HG03521 (cell line): Measurements from ENCODE around the gene ADGRF4.

Experiments
- ATAC-seq: cut with Tn5 transposase; IDR thresholded peaks from one replicate; pipeline ENCODE4 v1.9.1; 2021; ENCODE audit warnings: mild to moderate bottlenecking, moderate library complexity; ENCODE audit not compliant: unreplicated experiment

ADGRF4 gene

GRCh38 chr6:47680724-47681123 lies 17.7 kb upstream of the ADGRF4 start:
- no peak for ATAC-seq

- ATAC-seq: no peak
Observed at GRCh38 chr6:47681201-47681990, 17.0 kb upstream of the ADGRF4 start.

- ATAC-seq: no peak
Observed at GRCh38 chr6:47686411-47686810, 12.0 kb upstream of the ADGRF4 start.

- no peak for ATAC-seq
Observed at GRCh38 chr6:47687432-47687831, 10.9 kb upstream of the ADGRF4 start.

GRCh38 chr6:47690214-47690613 lies 8.2 kb upstream of the ADGRF4 start:
- ATAC-seq: no peak

- no peak for ATAC-seq
Observed at GRCh38 chr6:47690791-47691190, 7.6 kb upstream of the ADGRF4 start.

- no peak for ATAC-seq
Observed at GRCh38 chr6:47697925-47698324, 455 bp upstream of the ADGRF4 start.

- ATAC-seq: no peak
Observed at GRCh38 chr6:47700053-47700452, 1.7 kb downstream of the ADGRF4 start.

GRCh38 chr6:47700596-47700995 lies 2.2 kb downstream of the ADGRF4 start:
- no peak for ATAC-seq

- ATAC-seq: peak; percentile 90
Observed at GRCh38 chr6:47701363-47701762, 3.0 kb downstream of the ADGRF4 start.

- ATAC-seq: no peak
Observed at GRCh38 chr6:47709160-47709559, 10.8 kb downstream of the ADGRF4 start.

GRCh38 chr6:47710295-47710694 lies 11.9 kb downstream of the ADGRF4 start:
- no peak for ATAC-seq

- no peak for ATAC-seq
Observed at GRCh38 chr6:47713200-47713599, 14.8 kb downstream of the ADGRF4 start.

GRCh38 chr6:47714802-47715201 lies 16.4 kb downstream of the ADGRF4 start:
- ATAC-seq: no peak

- ATAC-seq: no peak
Observed at GRCh38 chr6:47715782-47716181, 17.4 kb downstream of the ADGRF4 start.

GRCh38 chr6:47716207-47716606 lies 17.8 kb downstream of the ADGRF4 start:
- no peak for ATAC-seq

GRCh38 chr6:47718571-47718970 lies 20.2 kb downstream of the ADGRF4 start:
- ATAC-seq: no peak

GRCh38 chr6:47721189-47721588 lies 22.8 kb downstream of the ADGRF4 start:
- no peak for ATAC-seq

GRCh38 chr6:47722194-47722593 lies 23.8 kb downstream of the ADGRF4 start:
- no peak for ATAC-seq

GRCh38 chr6:47724300-47724699 lies 25.9 kb downstream of the ADGRF4 start:
- no peak for ATAC-seq

GRCh38 chr6:47727391-47727790 lies 29.0 kb downstream of the ADGRF4 start:
- no peak for ATAC-seq

- no peak for ATAC-seq
Observed at GRCh38 chr6:47729019-47729418, 30.6 kb downstream of the ADGRF4 start.

GRCh38 chr6:47729457-47729856 lies 31.1 kb downstream of the ADGRF4 start:
- no peak for ATAC-seq
